Measurements from ENCODE around the gene GLI2. TPM values are rescaled to one million over a fixed set of nuclear protein-coding genes. Genes with fewer than 3 reads are reported as not detected.
A peak's percentile ranks its signal among the peaks of the same experiment; 100 is the strongest.

The GLI2 gene
- total RNA-seq, 2 donors from 2014 or later = not detected

- Mint-ChIP-seq H3K9me3 (no peaks in the 10 kb centered on the region), H3K4me1 (ENCODE audit: low read depth) (no peaks in the 10 kb centered on the region), H3K36me3 (ENCODE audit: insufficient read depth in 2 of 2) (no peaks in the 10 kb centered on the region), H3K4me3 (no peak overlapping the region), H3K27ac (no peak overlapping the region), H3K27me3 (ENCODE audit: low read depth) (no peaks in the 10 kb centered on the region)
- ATAC-seq (replicated peaks in 1 of 2) (no peak), DNase-seq (no peak)
These were observed 41.0 kb downstream of the GLI2 start for GRCh38 chr2:120776649-120777048.

GRCh38 chr2:120777170-120777751 lies 41.6 kb downstream of the GLI2 start:
- no peaks in the 10 kb centered on the region for H3K4me1 Mint-ChIP-seq (ENCODE audit: low read depth)
- no peak for DNase-seq
- H3K4me3 Mint-ChIP-seq = no peak overlapping the region
- ATAC-seq (replicated peaks in 1 of 2) = no peak
- H3K27ac Mint-ChIP-seq = no peak overlapping the region
- H3K9me3 Mint-ChIP-seq = no peaks in the 10 kb centered on the region
- H3K36me3 Mint-ChIP-seq (ENCODE audit: insufficient read depth in 2 of 2) = no peaks in the 10 kb centered on the region
- H3K27me3 Mint-ChIP-seq (ENCODE audit: low read depth) = no peaks in the 10 kb centered on the region

- ATAC-seq (replicated peaks in 1 of 2) (no peak), DNase-seq (no peak)
- peaks cover 3% of the 10 kb centered on the region for H3K4me1 Mint-ChIP-seq (ENCODE audit: low read depth)
- H3K4me3 Mint-ChIP-seq = no peak overlapping the region
- no peaks in the 10 kb centered on the region for H3K36me3 Mint-ChIP-seq (ENCODE audit: insufficient read depth in 2 of 2)
- no peak overlapping the region for H3K27ac Mint-ChIP-seq
- no peaks in the 10 kb centered on the region for H3K27me3 Mint-ChIP-seq (ENCODE audit: low read depth)
- no peaks in the 10 kb centered on the region for H3K9me3 Mint-ChIP-seq
These were observed 42.1 kb downstream of the GLI2 start for GRCh38 chr2:120777787-120778186.

GRCh38 chr2:120778244-120778643 lies 42.6 kb downstream of the GLI2 start:
- no peaks in the 10 kb centered on the region for H3K27me3 Mint-ChIP-seq (ENCODE audit: low read depth)
- H3K4me1 Mint-ChIP-seq (ENCODE audit: low read depth) = peaks cover 7% of the 10 kb centered on the region
- ATAC-seq (replicated peaks in 1 of 2) (no peak), DNase-seq (no peak)
- H3K27ac Mint-ChIP-seq = no peak overlapping the region
- H3K9me3 Mint-ChIP-seq = no peaks in the 10 kb centered on the region
- H3K36me3 Mint-ChIP-seq (ENCODE audit: insufficient read depth in 2 of 2) = no peaks in the 10 kb centered on the region
- H3K4me3 Mint-ChIP-seq = no peak overlapping the region

GRCh38 chr2:120779781-120780283 lies 44.2 kb downstream of the GLI2 start:
- no peak overlapping the region for H3K4me3 Mint-ChIP-seq
- H3K4me1 Mint-ChIP-seq (ENCODE audit: low read depth) = peaks cover 13% of the 10 kb centered on the region
- H3K9me3 Mint-ChIP-seq = no peaks in the 10 kb centered on the region
- no peaks in the 10 kb centered on the region for H3K36me3 Mint-ChIP-seq (ENCODE audit: insufficient read depth in 2 of 2)
- ATAC-seq (replicated peaks in 1 of 2) (no peak), DNase-seq (no peak)
- H3K27ac Mint-ChIP-seq = no peak overlapping the region
- no peaks in the 10 kb centered on the region for H3K27me3 Mint-ChIP-seq (ENCODE audit: low read depth)

- H3K9me3 Mint-ChIP-seq = no peaks in the 10 kb centered on the region
- no peaks in the 10 kb centered on the region for H3K36me3 Mint-ChIP-seq (ENCODE audit: insufficient read depth in 2 of 2)
- H3K27ac Mint-ChIP-seq = no peak overlapping the region
- no peaks in the 10 kb centered on the region for H3K27me3 Mint-ChIP-seq (ENCODE audit: low read depth)
- no peak overlapping the region for H3K4me3 Mint-ChIP-seq
- no peak for DNase-seq
- peaks cover 13% of the 10 kb centered on the region for H3K4me1 Mint-ChIP-seq (ENCODE audit: low read depth)
- no peak for ATAC-seq (replicated peaks in 1 of 2)
These were observed 44.7 kb downstream of the GLI2 start for GRCh38 chr2:120780402-120780801.

- Mint-ChIP-seq H3K27ac (peak overlapping the region; percentile 49), H3K4me3 (no peak overlapping the region), H3K4me1 (ENCODE audit: low read depth) (peaks cover 13% of the 10 kb centered on the region), H3K27me3 (ENCODE audit: low read depth) (no peaks in the 10 kb centered on the region), H3K36me3 (ENCODE audit: insufficient read depth in 2 of 2) (no peaks in the 10 kb centered on the region), H3K9me3 (no peaks in the 10 kb centered on the region)
- ATAC-seq (replicated peaks in 1 of 2) (peak; percentile 42 to 49), DNase-seq (no peak)
These were observed 47.7 kb downstream of the GLI2 start for GRCh38 chr2:120783371-120783791.

- Mint-ChIP-seq H3K36me3 (ENCODE audit: insufficient read depth in 2 of 2) (no peaks in the 10 kb centered on the region), H3K27me3 (ENCODE audit: low read depth) (no peaks in the 10 kb centered on the region), H3K4me3 (no peak overlapping the region), H3K9me3 (no peaks in the 10 kb centered on the region), H3K4me1 (ENCODE audit: low read depth) (peaks cover 13% of the 10 kb centered on the region), H3K27ac (no peak overlapping the region)
- DNase-seq = no peak
- no peak for ATAC-seq (replicated peaks in 1 of 2)
These were observed 48.3 kb downstream of the GLI2 start for GRCh38 chr2:120783969-120784372.

All from activated T-cell treated with anti-CD3 and anti-CD28 coated beads, Interleukin-2, amount 50 U/mL, for 72 hours (primary cell).